ENCODE data around the gene OSBPL3. TPM values are rescaled to one million over a fixed set of nuclear protein-coding genes. Genes with fewer than 3 reads are reported as not detected.

OSBPL3 gene
- total and polyA plus RNA-seq, 2 donors (not counting 1 experiment from before 2014, with no cell fraction given): 22.7 to 70.2 TPM

DNA sequence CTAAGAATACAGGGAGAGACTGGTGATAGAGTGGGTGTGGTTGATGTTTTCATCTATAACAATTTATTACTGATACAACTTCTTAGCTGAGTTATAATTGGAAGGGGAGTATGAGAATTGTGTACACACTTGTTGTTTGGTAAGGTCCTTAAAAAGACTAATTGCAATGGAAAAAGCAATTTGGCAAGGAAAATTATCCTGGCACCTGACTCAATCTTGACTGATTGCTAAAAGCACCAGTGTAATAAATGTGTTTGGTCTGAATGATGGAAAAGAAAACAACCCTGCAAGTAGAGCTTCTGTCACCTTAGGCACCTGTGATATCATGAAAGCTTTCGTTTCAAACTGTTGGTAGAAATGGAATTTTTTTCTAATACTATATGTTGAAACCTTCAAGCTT is 216.0 kb downstream of the OSBPL3 start:
- Histone ChIP-seq H3K27me3 (ENCODE audit: control insufficient read depth, insufficient read depth, low read length) (no peaks in the 10 kb centered on the region), H3K27ac (ENCODE audit: insufficient read depth, low read length) (no peak overlapping the region), H3K9me3 (ENCODE audit: control insufficient read depth, insufficient read depth, low read depth, low read length) (no peaks in the 10 kb centered on the region), H3K4me3 (replicated peaks in 1 of 4; ENCODE audit: control extremely low read depth in 1 of 4, insufficient read depth in 1 of 4, low read depth in 3 of 4, low read length in 4 of 4) (no peak overlapping the region), H3K9ac (ENCODE audit: insufficient read depth, low read length) (no peak overlapping the region), H3K4me2 (ENCODE audit: extremely low read depth, insufficient read depth, low read length) (no peak overlapping the region), H3K36me3 (ENCODE audit: control insufficient read depth, insufficient read depth, low read length) (no peaks in the 10 kb centered on the region), H2AFZ (ENCODE audit: low read length) (no peak overlapping the region), H3K79me2 (ENCODE audit: control insufficient read depth, insufficient read depth, low read length) (no peaks in the 10 kb centered on the region), H3K4me1 (ENCODE audit: control insufficient read depth, extremely low read depth, insufficient read depth, low read length) (no peaks in the 10 kb centered on the region), H4K20me1 (ENCODE audit: control insufficient read depth, extremely low read depth, insufficient read depth, low read length) (no peaks in the 10 kb centered on the region)
- no peak for DNase-seq (ENCODE audit: low read depth in 2 of 2)
- TF ChIP-seq CTCF (conservative IDR thresholded peaks at IDR 0.05 in 1 of 2, IDR thresholded peaks at IDR 0.05 in 1 of 2; ENCODE audit: low read depth in 1 of 2, low read length in 2 of 2) (no peak), EZH2 (IDR thresholded peaks at IDR 0.05; ENCODE audit: low read length, missing control alignments) (no peak)

- Histone ChIP-seq H2AFZ (ENCODE audit: low read length) (no peak overlapping the region), H3K36me3 (ENCODE audit: control insufficient read depth, insufficient read depth, low read length) (no peaks in the 10 kb centered on the region), H3K9me3 (ENCODE audit: control insufficient read depth, insufficient read depth, low read depth, low read length) (no peaks in the 10 kb centered on the region), H3K9ac (ENCODE audit: insufficient read depth, low read length) (no peak overlapping the region), H3K4me3 (replicated peaks in 1 of 4; ENCODE audit: control extremely low read depth in 1 of 4, insufficient read depth in 1 of 4, low read depth in 3 of 4, low read length in 4 of 4) (no peak overlapping the region), H4K20me1 (ENCODE audit: control insufficient read depth, extremely low read depth, insufficient read depth, low read length) (no peaks in the 10 kb centered on the region), H3K4me1 (ENCODE audit: control insufficient read depth, extremely low read depth, insufficient read depth, low read length) (no peaks in the 10 kb centered on the region), H3K27ac (ENCODE audit: insufficient read depth, low read length) (no peak overlapping the region), H3K4me2 (ENCODE audit: extremely low read depth, insufficient read depth, low read length) (no peak overlapping the region), H3K79me2 (ENCODE audit: control insufficient read depth, insufficient read depth, low read length) (no peaks in the 10 kb centered on the region), H3K27me3 (ENCODE audit: control insufficient read depth, insufficient read depth, low read length) (no peaks in the 10 kb centered on the region)
- DNase-seq (ENCODE audit: low read depth in 2 of 2): no peak
- TF ChIP-seq CTCF (conservative IDR thresholded peaks at IDR 0.05 in 1 of 2, IDR thresholded peaks at IDR 0.05 in 1 of 2; ENCODE audit: low read depth in 1 of 2, low read length in 2 of 2) (no peak), EZH2 (IDR thresholded peaks at IDR 0.05; ENCODE audit: low read length, missing control alignments) (no peak)
Measured at GRCh38 chr7:24763303-24763901, 216.6 kb downstream of the OSBPL3 start.

DNA sequence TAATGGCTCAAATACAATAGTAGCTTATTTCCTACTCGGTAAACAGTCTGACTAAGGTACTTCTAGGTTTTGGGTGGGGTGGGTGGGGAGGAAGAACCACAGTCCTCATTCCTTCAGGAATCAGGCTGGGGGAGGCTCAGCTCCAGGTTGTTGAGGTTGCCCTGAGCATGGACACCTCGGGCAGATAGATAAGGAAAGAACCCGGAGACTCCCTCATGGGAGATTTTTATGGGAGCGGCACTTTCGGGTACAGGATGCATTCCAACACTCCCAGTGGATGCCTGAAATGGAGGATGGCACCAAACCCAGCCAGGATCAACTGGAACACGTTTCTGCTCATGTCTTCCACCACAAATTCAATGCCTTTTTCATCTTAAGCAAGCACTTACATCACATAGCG is 217.2 kb downstream of the OSBPL3 start:
- H3K27ac ChIP-seq (ENCODE audit: insufficient read depth, low read length): no peak overlapping the region
- H3K27me3 ChIP-seq (ENCODE audit: control insufficient read depth, insufficient read depth, low read length): no peaks in the 10 kb centered on the region
- TF ChIP-seq CTCF (conservative IDR thresholded peaks at IDR 0.05 in 1 of 2, IDR thresholded peaks at IDR 0.05 in 1 of 2; ENCODE audit: low read depth in 1 of 2, low read length in 2 of 2) (no peak), EZH2 (IDR thresholded peaks at IDR 0.05; ENCODE audit: low read length, missing control alignments) (no peak)
- H3K79me2 ChIP-seq (ENCODE audit: control insufficient read depth, insufficient read depth, low read length): no peaks in the 10 kb centered on the region
- H3K4me1 ChIP-seq (ENCODE audit: control insufficient read depth, extremely low read depth, insufficient read depth, low read length): no peaks in the 10 kb centered on the region
- H3K36me3 ChIP-seq (ENCODE audit: control insufficient read depth, insufficient read depth, low read length): no peaks in the 10 kb centered on the region
- H3K9ac ChIP-seq (ENCODE audit: insufficient read depth, low read length): no peak overlapping the region
- H3K4me3 ChIP-seq (replicated peaks in 1 of 4; ENCODE audit: control extremely low read depth in 1 of 4, insufficient read depth in 1 of 4, low read depth in 3 of 4, low read length in 4 of 4): no peak overlapping the region
- DNase-seq (ENCODE audit: low read depth in 2 of 2): no peak
- no peaks in the 10 kb centered on the region for H4K20me1 ChIP-seq (ENCODE audit: control insufficient read depth, extremely low read depth, insufficient read depth, low read length)
- H3K9me3 ChIP-seq (ENCODE audit: control insufficient read depth, insufficient read depth, low read depth, low read length): no peaks in the 10 kb centered on the region
- no peak overlapping the region for H2AFZ ChIP-seq (ENCODE audit: low read length)
- no peak overlapping the region for H3K4me2 ChIP-seq (ENCODE audit: extremely low read depth, insufficient read depth, low read length)

All from fibroblast of lung (primary cell).